ENCODE data around the gene JAML.

DNA sequence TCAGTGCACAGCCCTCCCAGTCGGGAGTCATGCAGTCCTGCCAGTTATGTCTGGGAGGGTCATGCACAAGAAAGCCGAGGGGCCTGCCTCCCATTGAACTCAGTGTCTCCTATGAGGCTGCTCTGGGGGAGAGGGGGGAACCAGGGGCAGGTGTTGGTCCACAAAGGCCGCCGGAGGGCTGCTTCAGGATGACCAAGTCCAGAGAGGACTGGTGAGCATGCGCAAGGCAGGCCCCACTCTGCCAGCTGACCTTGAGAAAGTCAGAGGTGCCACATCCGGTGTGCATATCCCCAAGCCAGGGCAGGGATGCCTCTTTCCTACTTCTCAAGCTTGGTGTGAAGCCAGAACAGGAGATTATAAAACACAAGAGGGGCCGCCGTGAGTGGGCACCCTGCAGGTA is 76.6 kb downstream of the JAML start:
- no peak for TF ChIP-seq GATA2 (IDR thresholded peaks at IDR 0.05; ENCODE audit: low read depth, low read length)
- no peak for TF ChIP-seq GATA3 (IDR thresholded peaks at IDR 0.05; ENCODE audit: low read depth, low read length)

Measured in SH-SY5Y (cell line).